WTC11 (cell line): ENCODE results near the gene KCNK4. TPM values are rescaled to one million over a fixed set of nuclear protein-coding genes. Genes with fewer than 3 reads are reported as not detected.

Experiments used
- ELF4 ChIP-seq: sonication (generic); formaldehyde crosslinking; IDR thresholded peaks from 2 replicates; pipeline ENCODE4 v1.8.1; 2022; ENCODE audit warnings: low read depth, mild to moderate bottlenecking, moderate library complexity, missing genetic modification reagents
- ESRRA ChIP-seq: sonication (generic); formaldehyde crosslinking; IDR thresholded peaks from 2 replicates; pipeline ENCODE4 v1.8.1; 2022; ENCODE audit warnings: mild to moderate bottlenecking, missing genetic modification reagents, borderline replicate concordance
- FOXK1 ChIP-seq: sonication (generic); formaldehyde crosslinking; IDR thresholded peaks from 2 replicates; pipeline ENCODE4 v1.8.0; 2022; ENCODE audit warnings: mild to moderate bottlenecking, moderate library complexity, missing genetic modification reagents
- FOXP1 ChIP-seq: sonication (generic); formaldehyde crosslinking; IDR thresholded peaks from 2 replicates; pipeline ENCODE4 v1.8.0; 2022; ENCODE audit warnings: missing genetic modification reagents, mild to moderate bottlenecking, moderate library complexity, borderline replicate concordance
- JAZF1 ChIP-seq: fragments of 250-450 bp; sonication (Bioruptor Pico); IDR thresholded peaks from 2 replicates; pipeline ENCODE4 v1.9.0; 2021; ENCODE audit warnings: moderate library complexity, mild to moderate bottlenecking, inconsistent platforms
- MXD4 ChIP-seq: fragments of 250-450 bp; sonication (Bioruptor Pico); IDR thresholded peaks from 2 replicates; pipeline ENCODE4 v1.8.0; 2021; ENCODE audit warnings: mild to moderate bottlenecking, moderate library complexity, borderline replicate concordance
- NR2C2 ChIP-seq: sonication (generic); formaldehyde crosslinking; IDR thresholded peaks from 2 replicates; pipeline ENCODE4 v1.8.0; 2022; ENCODE audit warnings: mild to moderate bottlenecking, missing genetic modification reagents
- RELA ChIP-seq: sonication (generic); formaldehyde crosslinking; IDR thresholded peaks from 2 replicates; pipeline ENCODE4 v1.8.1; 2022; ENCODE audit warnings: missing genetic modification reagents, mild to moderate bottlenecking, borderline replicate concordance
- RORB ChIP-seq: fragments of 250-450 bp; sonication (Bioruptor Pico); IDR thresholded peaks from 2 replicates; pipeline ENCODE4 v1.9.0; 2021; ENCODE audit warnings: mild to moderate bottlenecking
- TEAD4 ChIP-seq: sonication (generic); formaldehyde crosslinking; IDR thresholded peaks from 2 replicates; pipeline ENCODE4 v1.8.0; 2022; ENCODE audit warnings: mild to moderate bottlenecking, missing genetic modification reagents
- ZNF219 ChIP-seq: sonication (generic); formaldehyde crosslinking; IDR thresholded peaks from 2 replicates; pipeline ENCODE4 v1.8.0; 2023; ENCODE audit warnings: missing genetic modification reagents, mild to moderate bottlenecking, borderline replicate concordance
- ZNF232 ChIP-seq: sonication (generic); formaldehyde crosslinking; IDR thresholded peaks from 2 replicates; pipeline ENCODE4 v1.8.0; 2022; ENCODE audit warnings: mild to moderate bottlenecking, missing genetic modification reagents
- ZNF263 ChIP-seq: sonication (generic); formaldehyde crosslinking; IDR thresholded peaks from 2 replicates; pipeline ENCODE4 v1.8.1; 2022; ENCODE audit warnings: low read depth, mild to moderate bottlenecking, moderate library complexity, missing genetic modification reagents
- total RNA-seq: library from RNA; stranded (reverse); gene quantifications from 3 replicates; pipeline ENCODE4 v1.2.3, GENCODE V29; 2021
- TF ChIP-seq, protein P1 (sequence below): sonication (generic); formaldehyde crosslinking; IDR thresholded peaks from 2 replicates; pipeline ENCODE4 v1.8.1; 2023; ENCODE audit warnings: mild to moderate bottlenecking, moderate library complexity, missing genetic modification reagents
- TF ChIP-seq, protein P2 (sequence below): sonication (generic); formaldehyde crosslinking; IDR thresholded peaks from 2 replicates; pipeline ENCODE4 v1.8.0; 2022; ENCODE audit warnings: mild to moderate bottlenecking, missing genetic modification reagents
- TF ChIP-seq, protein P3 (sequence below): sonication (generic); formaldehyde crosslinking; IDR thresholded peaks from 2 replicates; pipeline ENCODE4 v1.8.1; 2022; ENCODE audit warnings: missing genetic modification reagents, borderline replicate concordance
- TF ChIP-seq, protein P4 (sequence below): sonication (generic); formaldehyde crosslinking; IDR thresholded peaks from 2 replicates; pipeline ENCODE4 v1.8.1; 2022; ENCODE audit warnings: low read depth, missing genetic modification reagents, borderline replicate concordance
- TF ChIP-seq, protein P5 (sequence below): sonication (generic); formaldehyde crosslinking; IDR thresholded peaks from 2 replicates; pipeline ENCODE4 v1.8.1; 2022; ENCODE audit warnings: low read depth, mild to moderate bottlenecking, moderate library complexity, missing genetic modification reagents, borderline replicate concordance
- TF ChIP-seq, protein P6 (sequence below): sonication (generic); formaldehyde crosslinking; IDR thresholded peaks from 2 replicates; pipeline ENCODE4 v1.8.0; 2023; ENCODE audit warnings: mild to moderate bottlenecking, missing genetic modification reagents
- TF ChIP-seq, protein P7 (sequence below): sonication (generic); formaldehyde crosslinking; IDR thresholded peaks from 2 replicates; pipeline ENCODE4 v1.8.1; 2022; ENCODE audit warnings: mild to moderate bottlenecking, moderate library complexity, missing genetic modification reagents
- TF ChIP-seq, protein P8 (sequence below): sonication (generic); formaldehyde crosslinking; IDR thresholded peaks from 2 replicates; pipeline ENCODE4 v1.8.0; 2022; ENCODE audit warnings: mild to moderate bottlenecking, missing genetic modification reagents

Gene KCNK4
- total RNA-seq, 1 experiment from 2014 or later: 0.74 TPM

DNA sequence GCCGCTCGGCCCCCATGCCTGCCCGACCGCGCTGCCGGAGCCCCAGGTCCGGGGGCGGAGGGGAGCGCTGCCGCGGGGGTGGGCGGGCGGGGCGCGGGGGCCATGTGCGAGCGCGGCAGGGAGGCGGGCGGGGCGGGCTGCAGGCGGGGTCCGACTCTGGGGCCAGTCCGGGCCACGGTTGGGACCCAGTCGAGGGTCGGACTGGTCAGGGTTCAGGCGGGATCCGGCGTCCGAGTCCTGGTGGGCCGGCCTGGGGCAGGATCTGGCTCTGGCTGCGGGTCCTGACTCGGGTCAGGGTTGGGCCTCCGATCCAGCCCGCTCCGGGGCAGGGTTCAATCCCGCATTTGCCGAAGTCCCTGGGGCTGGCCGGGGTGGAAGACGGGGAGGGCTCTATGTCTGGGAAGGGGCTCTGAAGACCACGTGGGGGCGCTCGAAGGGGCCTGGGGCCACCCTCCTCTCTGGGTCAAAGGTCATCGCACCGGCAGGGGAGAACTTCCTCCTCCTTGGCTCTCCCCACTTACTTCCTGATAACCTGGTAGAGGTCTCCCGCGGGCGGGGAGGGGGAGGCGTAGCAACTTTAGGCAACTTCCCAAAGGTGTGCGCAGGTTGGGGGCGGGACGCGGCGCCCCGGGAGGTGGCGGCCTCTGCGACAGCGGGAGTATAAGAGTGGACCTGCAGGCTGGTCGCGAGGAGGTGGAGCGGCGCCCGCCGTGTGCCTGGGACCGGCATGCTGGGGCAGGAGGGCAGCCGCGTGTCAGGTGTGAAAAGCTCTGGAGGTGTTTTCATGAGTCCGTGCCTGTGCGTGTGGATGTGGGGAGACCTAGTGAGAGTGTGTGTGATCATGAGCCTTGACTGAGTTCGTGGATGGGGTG is 14.8 kb downstream of the KCNK4 start (continued):
- TF ChIP-seq MXD4 (CRISPR knock-in tag) (no peak), ELF4 (CRISPR knock-in tag) (no peak), NR2C2 (CRISPR knock-in tag) (peak; percentile 90), RORB (CRISPR knock-in tag) (no peak), JAZF1 (CRISPR knock-in tag) (no peak), FOXP1 (CRISPR knock-in tag) (no peak), ZNF263 (CRISPR knock-in tag) (no peak), ZNF219 (CRISPR knock-in tag) (no peak), ESRRA (CRISPR knock-in tag) (no peak), ZNF232 (peak; percentile 69; the same call in 1 of the 2 replicates), TEAD4 (CRISPR knock-in tag) (no peak), RELA (CRISPR knock-in tag) (no peak), FOXK1 (peak; percentile 51)
- TF ChIP-seq, protein P1, sequence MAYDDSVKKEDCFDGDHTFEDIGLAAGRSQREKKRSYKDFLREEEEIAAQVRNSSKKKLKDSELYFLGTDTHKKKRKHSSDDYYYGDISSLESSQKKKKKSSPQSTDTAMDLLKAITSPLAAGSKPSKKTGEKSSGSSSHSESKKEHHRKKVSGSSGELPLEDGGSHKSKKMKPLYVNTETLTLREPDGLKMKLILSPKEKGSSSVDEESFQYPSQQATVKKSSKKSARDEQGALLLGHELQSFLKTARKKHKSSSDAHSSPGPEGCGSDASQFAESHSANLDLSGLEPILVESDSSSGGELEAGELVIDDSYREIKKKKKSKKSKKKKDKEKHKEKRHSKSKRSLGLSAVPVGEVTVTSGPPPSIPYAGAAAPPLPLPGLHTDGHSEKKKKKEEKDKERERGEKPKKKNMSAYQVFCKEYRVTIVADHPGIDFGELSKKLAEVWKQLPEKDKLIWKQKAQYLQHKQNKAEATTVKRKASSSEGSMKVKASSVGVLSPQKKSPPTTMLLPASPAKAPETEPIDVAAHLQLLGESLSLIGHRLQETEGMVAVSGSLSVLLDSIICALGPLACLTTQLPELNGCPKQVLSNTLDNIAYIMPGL (CRISPR knock-in tag): peak; percentile 84
- TF ChIP-seq, protein P2, sequence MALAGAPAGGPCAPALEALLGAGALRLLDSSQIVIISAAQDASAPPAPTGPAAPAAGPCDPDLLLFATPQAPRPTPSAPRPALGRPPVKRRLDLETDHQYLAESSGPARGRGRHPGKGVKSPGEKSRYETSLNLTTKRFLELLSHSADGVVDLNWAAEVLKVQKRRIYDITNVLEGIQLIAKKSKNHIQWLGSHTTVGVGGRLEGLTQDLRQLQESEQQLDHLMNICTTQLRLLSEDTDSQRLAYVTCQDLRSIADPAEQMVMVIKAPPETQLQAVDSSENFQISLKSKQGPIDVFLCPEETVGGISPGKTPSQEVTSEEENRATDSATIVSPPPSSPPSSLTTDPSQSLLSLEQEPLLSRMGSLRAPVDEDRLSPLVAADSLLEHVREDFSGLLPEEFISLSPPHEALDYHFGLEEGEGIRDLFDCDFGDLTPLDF: no peak
- TF ChIP-seq, protein P3, sequence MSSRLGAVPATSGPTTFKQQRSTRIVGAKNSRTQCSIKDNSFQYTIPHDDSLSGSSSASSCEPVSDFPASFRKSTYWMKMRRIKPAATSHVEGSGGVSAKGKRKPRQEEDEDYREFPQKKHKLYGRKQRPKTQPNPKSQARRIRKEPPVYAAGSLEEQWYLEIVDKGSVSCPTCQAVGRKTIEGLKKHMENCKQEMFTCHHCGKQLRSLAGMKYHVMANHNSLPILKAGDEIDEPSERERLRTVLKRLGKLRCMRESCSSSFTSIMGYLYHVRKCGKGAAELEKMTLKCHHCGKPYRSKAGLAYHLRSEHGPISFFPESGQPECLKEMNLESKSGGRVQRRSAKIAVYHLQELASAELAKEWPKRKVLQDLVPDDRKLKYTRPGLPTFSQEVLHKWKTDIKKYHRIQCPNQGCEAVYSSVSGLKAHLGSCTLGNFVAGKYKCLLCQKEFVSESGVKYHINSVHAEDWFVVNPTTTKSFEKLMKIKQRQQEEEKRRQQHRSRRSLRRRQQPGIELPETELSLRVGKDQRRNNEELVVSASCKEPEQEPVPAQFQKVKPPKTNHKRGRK (CRISPR knock-in tag): no peak
- TF ChIP-seq, protein P4, sequence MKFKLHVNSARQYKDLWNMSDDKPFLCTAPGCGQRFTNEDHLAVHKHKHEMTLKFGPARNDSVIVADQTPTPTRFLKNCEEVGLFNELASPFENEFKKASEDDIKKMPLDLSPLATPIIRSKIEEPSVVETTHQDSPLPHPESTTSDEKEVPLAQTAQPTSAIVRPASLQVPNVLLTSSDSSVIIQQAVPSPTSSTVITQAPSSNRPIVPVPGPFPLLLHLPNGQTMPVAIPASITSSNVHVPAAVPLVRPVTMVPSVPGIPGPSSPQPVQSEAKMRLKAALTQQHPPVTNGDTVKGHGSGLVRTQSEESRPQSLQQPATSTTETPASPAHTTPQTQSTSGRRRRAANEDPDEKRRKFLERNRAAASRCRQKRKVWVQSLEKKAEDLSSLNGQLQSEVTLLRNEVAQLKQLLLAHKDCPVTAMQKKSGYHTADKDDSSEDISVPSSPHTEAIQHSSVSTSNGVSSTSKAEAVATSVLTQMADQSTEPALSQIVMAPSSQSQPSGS (CRISPR knock-in tag): no peak
- TF ChIP-seq, protein P5, sequence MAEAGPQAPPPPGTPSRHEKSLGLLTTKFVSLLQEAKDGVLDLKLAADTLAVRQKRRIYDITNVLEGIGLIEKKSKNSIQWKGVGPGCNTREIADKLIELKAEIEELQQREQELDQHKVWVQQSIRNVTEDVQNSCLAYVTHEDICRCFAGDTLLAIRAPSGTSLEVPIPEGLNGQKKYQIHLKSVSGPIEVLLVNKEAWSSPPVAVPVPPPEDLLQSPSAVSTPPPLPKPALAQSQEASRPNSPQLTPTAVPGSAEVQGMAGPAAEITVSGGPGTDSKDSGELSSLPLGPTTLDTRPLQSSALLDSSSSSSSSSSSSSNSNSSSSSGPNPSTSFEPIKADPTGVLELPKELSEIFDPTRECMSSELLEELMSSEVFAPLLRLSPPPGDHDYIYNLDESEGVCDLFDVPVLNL (CRISPR knock-in tag): no peak
- TF ChIP-seq, protein P6, sequence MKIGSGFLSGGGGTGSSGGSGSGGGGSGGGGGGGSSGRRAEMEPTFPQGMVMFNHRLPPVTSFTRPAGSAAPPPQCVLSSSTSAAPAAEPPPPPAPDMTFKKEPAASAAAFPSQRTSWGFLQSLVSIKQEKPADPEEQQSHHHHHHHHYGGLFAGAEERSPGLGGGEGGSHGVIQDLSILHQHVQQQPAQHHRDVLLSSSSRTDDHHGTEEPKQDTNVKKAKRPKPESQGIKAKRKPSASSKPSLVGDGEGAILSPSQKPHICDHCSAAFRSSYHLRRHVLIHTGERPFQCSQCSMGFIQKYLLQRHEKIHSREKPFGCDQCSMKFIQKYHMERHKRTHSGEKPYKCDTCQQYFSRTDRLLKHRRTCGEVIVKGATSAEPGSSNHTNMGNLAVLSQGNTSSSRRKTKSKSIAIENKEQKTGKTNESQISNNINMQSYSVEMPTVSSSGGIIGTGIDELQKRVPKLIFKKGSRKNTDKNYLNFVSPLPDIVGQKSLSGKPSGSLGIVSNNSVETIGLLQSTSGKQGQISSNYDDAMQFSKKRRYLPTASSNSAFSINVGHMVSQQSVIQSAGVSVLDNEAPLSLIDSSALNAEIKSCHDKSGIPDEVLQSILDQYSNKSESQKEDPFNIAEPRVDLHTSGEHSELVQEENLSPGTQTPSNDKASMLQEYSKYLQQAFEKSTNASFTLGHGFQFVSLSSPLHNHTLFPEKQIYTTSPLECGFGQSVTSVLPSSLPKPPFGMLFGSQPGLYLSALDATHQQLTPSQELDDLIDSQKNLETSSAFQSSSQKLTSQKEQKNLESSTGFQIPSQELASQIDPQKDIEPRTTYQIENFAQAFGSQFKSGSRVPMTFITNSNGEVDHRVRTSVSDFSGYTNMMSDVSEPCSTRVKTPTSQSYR: 0 out of 2 replicates have a peak, but pooled peaks have one; percentile 49
- TF ChIP-seq, protein P7, sequence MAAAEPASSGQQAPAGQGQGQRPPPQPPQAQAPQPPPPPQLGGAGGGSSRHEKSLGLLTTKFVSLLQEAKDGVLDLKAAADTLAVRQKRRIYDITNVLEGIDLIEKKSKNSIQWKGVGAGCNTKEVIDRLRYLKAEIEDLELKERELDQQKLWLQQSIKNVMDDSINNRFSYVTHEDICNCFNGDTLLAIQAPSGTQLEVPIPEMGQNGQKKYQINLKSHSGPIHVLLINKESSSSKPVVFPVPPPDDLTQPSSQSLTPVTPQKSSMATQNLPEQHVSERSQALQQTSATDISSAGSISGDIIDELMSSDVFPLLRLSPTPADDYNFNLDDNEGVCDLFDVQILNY (CRISPR knock-in tag): no peak
- TF ChIP-seq, protein P8, sequence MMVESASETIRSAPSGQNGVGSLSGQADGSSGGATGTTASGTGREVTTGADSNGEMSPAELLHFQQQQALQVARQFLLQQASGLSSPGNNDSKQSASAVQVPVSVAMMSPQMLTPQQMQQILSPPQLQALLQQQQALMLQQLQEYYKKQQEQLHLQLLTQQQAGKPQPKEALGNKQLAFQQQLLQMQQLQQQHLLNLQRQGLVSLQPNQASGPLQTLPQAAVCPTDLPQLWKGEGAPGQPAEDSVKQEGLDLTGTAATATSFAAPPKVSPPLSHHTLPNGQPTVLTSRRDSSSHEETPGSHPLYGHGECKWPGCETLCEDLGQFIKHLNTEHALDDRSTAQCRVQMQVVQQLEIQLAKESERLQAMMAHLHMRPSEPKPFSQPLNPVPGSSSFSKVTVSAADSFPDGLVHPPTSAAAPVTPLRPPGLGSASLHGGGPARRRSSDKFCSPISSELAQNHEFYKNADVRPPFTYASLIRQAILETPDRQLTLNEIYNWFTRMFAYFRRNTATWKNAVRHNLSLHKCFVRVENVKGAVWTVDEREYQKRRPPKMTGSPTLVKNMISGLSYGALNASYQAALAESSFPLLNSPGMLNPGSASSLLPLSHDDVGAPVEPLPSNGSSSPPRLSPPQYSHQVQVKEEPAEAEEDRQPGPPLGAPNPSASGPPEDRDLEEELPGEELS (CRISPR knock-in tag): no peak; the same call in 1 of the 2 replicates
